Measurements from ENCODE around the gene TUT4. TPM values are rescaled to one million over a fixed set of nuclear protein-coding genes. Genes with fewer than 3 reads are reported as not detected.

Gene TUT4
- polyA plus RNA-seq, 3 donors: 4.3 to 24.2 (median 7.6) TPM

- Histone ChIP-seq H3K4me2 (replicated peaks; ENCODE audit: extremely low read depth, low read length, poor library complexity, severe bottlenecking) (peak overlapping the region; percentile 82), H3K36me3 (replicated peaks in 1 of 2; ENCODE audit: control insufficient read depth in 1 of 2, insufficient read depth in 2 of 2, low read length in 2 of 2) (peaks cover 14 to 42% of the 10 kb centered on the region in 2 donors), H3K4me1 (ENCODE audit: control insufficient read depth in 1 of 2, insufficient read depth in 2 of 2, low read length in 2 of 2) (peaks cover 27 to 32% of the 10 kb centered on the region in 2 donors), H3K79me2 (ENCODE audit: insufficient read depth, low read length) (peaks cover 84% of the 10 kb centered on the region), H3K4me3 (replicated peaks in 1 of 3; ENCODE audit: low read depth in 2 of 3, low read length in 3 of 3) (peak overlapping the region; percentile 98 to 99 (median 98)), H3K9ac (ENCODE audit: insufficient read depth, low read length, poor library complexity, severe bottlenecking) (peak overlapping the region; percentile 90), H3K27me3 (ENCODE audit: control insufficient read depth in 2 of 2, insufficient read depth in 2 of 2, low read length in 2 of 2) (no peaks in the 10 kb centered on the region), H3K9me3 (replicated peaks in 1 of 2; ENCODE audit: control insufficient read depth in 1 of 2, insufficient read depth in 1 of 2, low read length in 2 of 2) (no peaks in the 10 kb centered on the region), H2AFZ (ENCODE audit: insufficient read depth, low read depth, low read length, poor library complexity, severe bottlenecking) (peak overlapping the region; percentile 98), H3K27ac (ENCODE audit: low read depth in 1 of 2, low read length in 2 of 2) (peak overlapping the region; percentile 90 to 99), H4K20me1 (ENCODE audit: insufficient read depth, low read length) (no peaks in the 10 kb centered on the region)
- Mint-ChIP-seq H3K4me1 (peaks cover 30% of the 10 kb centered on the region), H3K36me3 (peaks cover 22 to 46% of the 10 kb centered on the region in 2 donors), H3K9me3 (peaks cover 0 to 3% (median 0%) of the 10 kb centered on the region in 7 donors), H3K4me3 (peak overlapping the region; percentile 100), H3K27me3 (ENCODE audit: low read depth in 3 of 3) (peaks cover 0 to 1% (median 0%) of the 10 kb centered on the region in 3 donors), H3K27ac (peak overlapping the region; percentile 98 to 99 (median 98))
- peak; percentile 60 to 80 (median 72) for DNase-seq
- intact Hi-C loops (cut with micrococcal nuclease): loop anchor here (1.0 to 10.0 kb wide), 7 partner anchors 38 to 529 kb away; partner anchors contain the start of genes NRDC (in 2 of the 2), BTF3L4 (in 1 of the 2), COA7 (in 1 of the 2) and TUT4 (in 1 of the 2)
- WGBS (ENCODE audit: insufficient coverage): 0% methylated on average over 11 of the region's 16 CpGs
- TF ChIP-seq, protein P1, sequence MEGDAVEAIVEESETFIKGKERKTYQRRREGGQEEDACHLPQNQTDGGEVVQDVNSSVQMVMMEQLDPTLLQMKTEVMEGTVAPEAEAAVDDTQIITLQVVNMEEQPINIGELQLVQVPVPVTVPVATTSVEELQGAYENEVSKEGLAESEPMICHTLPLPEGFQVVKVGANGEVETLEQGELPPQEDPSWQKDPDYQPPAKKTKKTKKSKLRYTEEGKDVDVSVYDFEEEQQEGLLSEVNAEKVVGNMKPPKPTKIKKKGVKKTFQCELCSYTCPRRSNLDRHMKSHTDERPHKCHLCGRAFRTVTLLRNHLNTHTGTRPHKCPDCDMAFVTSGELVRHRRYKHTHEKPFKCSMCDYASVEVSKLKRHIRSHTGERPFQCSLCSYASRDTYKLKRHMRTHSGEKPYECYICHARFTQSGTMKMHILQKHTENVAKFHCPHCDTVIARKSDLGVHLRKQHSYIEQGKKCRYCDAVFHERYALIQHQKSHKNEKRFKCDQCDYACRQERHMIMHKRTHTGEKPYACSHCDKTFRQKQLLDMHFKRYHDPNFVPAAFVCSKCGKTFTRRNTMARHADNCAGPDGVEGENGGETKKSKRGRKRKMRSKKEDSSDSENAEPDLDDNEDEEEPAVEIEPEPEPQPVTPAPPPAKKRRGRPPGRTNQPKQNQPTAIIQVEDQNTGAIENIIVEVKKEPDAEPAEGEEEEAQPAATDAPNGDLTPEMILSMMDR (IDR thresholded peaks at IDR 0.05): no peak
Measured at GRCh38 chr1:52403566-52404115, 149.3 kb downstream of the TUT4 start.

- peak overlapping the region; percentile 98 for H2AFZ ChIP-seq (ENCODE audit: insufficient read depth, low read depth, low read length, poor library complexity, severe bottlenecking)
- peaks cover 6 to 34% of the 10 kb centered on the region in 2 donors for H3K36me3 ChIP-seq (replicated peaks in 1 of 2; ENCODE audit: control insufficient read depth in 1 of 2, insufficient read depth in 2 of 2, low read length in 2 of 2)
- intact Hi-C loops (cut with micrococcal nuclease): loop anchor here (5.0 to 10.0 kb wide), 5 partner anchors 152 to 528 kb away; partner anchors contain the start of genes NRDC (in 2 of the 2), BTF3L4 (in 1 of the 2), COA7 (in 1 of the 2) and TUT4 (in 1 of the 2)
- H3K27me3 ChIP-seq (ENCODE audit: control insufficient read depth in 2 of 2, insufficient read depth in 2 of 2, low read length in 2 of 2): no peaks in the 10 kb centered on the region
- peaks cover 76% of the 10 kb centered on the region for H3K79me2 ChIP-seq (ENCODE audit: insufficient read depth, low read length)
- TF ChIP-seq, protein P1 (IDR thresholded peaks at IDR 0.05): no peak
- no peak overlapping the region for H3K4me3 Mint-ChIP-seq
- H3K9me3 Mint-ChIP-seq: peaks cover 0 to 3% (median 0%) of the 10 kb centered on the region in 7 donors
- H3K27ac Mint-ChIP-seq: peak overlapping the region in 2 of 7 donors; percentile 74 to 98
- no CpG with 5 or more reads among the region's 3 CpGs for WGBS (ENCODE audit: insufficient coverage)
- peaks cover 17 to 40% of the 10 kb centered on the region in 2 donors for H3K36me3 Mint-ChIP-seq
- no peak for DNase-seq
- H3K4me3 ChIP-seq (replicated peaks in 1 of 3; ENCODE audit: low read depth in 2 of 3, low read length in 3 of 3): peak overlapping the region in 1 of 3 experiments; percentile 98
- peaks cover 27 to 32% of the 10 kb centered on the region in 2 donors for H3K4me1 ChIP-seq (ENCODE audit: control insufficient read depth in 1 of 2, insufficient read depth in 2 of 2, low read length in 2 of 2)
- peaks cover 30% of the 10 kb centered on the region for H3K4me1 Mint-ChIP-seq
- no peaks in the 10 kb centered on the region for H4K20me1 ChIP-seq (ENCODE audit: insufficient read depth, low read length)
- no peaks in the 10 kb centered on the region for H3K9me3 ChIP-seq (replicated peaks in 1 of 2; ENCODE audit: control insufficient read depth in 1 of 2, insufficient read depth in 1 of 2, low read length in 2 of 2)
- H3K9ac ChIP-seq (ENCODE audit: insufficient read depth, low read length, poor library complexity, severe bottlenecking): no peak overlapping the region
- peaks cover 0 to 1% (median 0%) of the 10 kb centered on the region in 3 donors for H3K27me3 Mint-ChIP-seq (ENCODE audit: low read depth in 3 of 3)
- H3K27ac ChIP-seq (ENCODE audit: low read depth in 1 of 2, low read length in 2 of 2): peak overlapping the region in 1 of 2 donors; percentile 99
- H3K4me2 ChIP-seq (replicated peaks; ENCODE audit: extremely low read depth, low read length, poor library complexity, severe bottlenecking): peak overlapping the region; percentile 82
Measured at GRCh38 chr1:52402860-52403240, 150.0 kb downstream of the TUT4 start.

Measured in CD14-positive monocyte (primary cell).